Adrenal gland (tissue), 5 donors: Measurements from ENCODE around the gene NBPF11.
"Not testable (repeated sequence)": the region's sequence is repeated elsewhere in the genome, so short reads cannot be mapped to it uniquely, and the experiment has no call there.

ENCODE experiments used
- POLR2A ChIP-seq, 2 donors: fragments of 450-650 bp; IDR thresholded peaks; one replicate each; pipeline ENCODE4 v1.6.1; 2017; ENCODE audit warnings: antibody characterized with exemption in 2 of 2, mild to moderate bottlenecking in 2 of 2, moderate library complexity in 1 of 2
- TF ChIP-seq, protein P1 (sequence below), 6 experiments: fragments of 450-650 bp in 4 of 6; fragments of 200-600 bp in 2 of 6; sonication (generic) in 1 of 6; IDR thresholded peaks; 1 replicate in 5 of 6; 2 replicates in 1 of 6; pipeline versions ENCODE4 v1.5.1 to v1.8.0; 2016 to 2021; ENCODE audit warnings: antibody characterized with exemption in 6 of 6, mild to moderate bottlenecking in 2 of 6, moderate library complexity in 1 of 6
- donor health status: DM: no; HTN: no; CAD: no.

- TF ChIP-seq, protein P1, sequence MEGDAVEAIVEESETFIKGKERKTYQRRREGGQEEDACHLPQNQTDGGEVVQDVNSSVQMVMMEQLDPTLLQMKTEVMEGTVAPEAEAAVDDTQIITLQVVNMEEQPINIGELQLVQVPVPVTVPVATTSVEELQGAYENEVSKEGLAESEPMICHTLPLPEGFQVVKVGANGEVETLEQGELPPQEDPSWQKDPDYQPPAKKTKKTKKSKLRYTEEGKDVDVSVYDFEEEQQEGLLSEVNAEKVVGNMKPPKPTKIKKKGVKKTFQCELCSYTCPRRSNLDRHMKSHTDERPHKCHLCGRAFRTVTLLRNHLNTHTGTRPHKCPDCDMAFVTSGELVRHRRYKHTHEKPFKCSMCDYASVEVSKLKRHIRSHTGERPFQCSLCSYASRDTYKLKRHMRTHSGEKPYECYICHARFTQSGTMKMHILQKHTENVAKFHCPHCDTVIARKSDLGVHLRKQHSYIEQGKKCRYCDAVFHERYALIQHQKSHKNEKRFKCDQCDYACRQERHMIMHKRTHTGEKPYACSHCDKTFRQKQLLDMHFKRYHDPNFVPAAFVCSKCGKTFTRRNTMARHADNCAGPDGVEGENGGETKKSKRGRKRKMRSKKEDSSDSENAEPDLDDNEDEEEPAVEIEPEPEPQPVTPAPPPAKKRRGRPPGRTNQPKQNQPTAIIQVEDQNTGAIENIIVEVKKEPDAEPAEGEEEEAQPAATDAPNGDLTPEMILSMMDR (IDR thresholded peaks at IDR 0.05): not testable (repeated sequence)
- TF ChIP-seq POLR2A (IDR thresholded peaks at IDR 0.05): not testable (repeated sequence)
Measured at GRCh38 chr1:148175414-148175813, 23.3 kb upstream of the NBPF11 start.
